ENCODE measurements around the gene GFPT2.

The GFPT2 gene

GRCh38 chr5:180350711-180351465, 2.2 kb downstream of the GFPT2 start:
- DNase-seq (ENCODE audit: low spot score), result no peak

- no peak for DNase-seq (ENCODE audit: low spot score)
Observed at GRCh38 chr5:180350296-180350695, 2.8 kb downstream of the GFPT2 start.

DNA sequence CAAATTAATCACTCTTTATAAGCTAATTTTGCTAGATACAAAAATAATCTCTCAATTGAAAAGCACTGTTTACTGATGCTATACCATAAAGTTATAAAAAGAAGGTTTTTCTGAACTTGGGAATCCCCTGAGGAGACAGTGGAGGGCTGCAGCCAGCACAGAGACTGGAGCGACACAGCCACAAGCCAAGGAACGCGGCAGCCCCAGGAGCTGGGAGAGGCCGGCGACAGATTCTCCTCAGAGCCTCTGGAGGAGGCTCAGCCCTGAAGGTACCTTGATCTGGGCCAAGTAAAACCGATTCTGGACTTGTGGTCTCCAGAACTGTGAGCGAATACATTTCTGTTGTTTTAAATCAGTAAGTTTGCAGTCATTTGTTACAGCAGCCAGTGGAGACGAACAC, 3.7 kb downstream of the GFPT2 start:
- DNase-seq (ENCODE audit: low spot score), result no peak

DNA sequence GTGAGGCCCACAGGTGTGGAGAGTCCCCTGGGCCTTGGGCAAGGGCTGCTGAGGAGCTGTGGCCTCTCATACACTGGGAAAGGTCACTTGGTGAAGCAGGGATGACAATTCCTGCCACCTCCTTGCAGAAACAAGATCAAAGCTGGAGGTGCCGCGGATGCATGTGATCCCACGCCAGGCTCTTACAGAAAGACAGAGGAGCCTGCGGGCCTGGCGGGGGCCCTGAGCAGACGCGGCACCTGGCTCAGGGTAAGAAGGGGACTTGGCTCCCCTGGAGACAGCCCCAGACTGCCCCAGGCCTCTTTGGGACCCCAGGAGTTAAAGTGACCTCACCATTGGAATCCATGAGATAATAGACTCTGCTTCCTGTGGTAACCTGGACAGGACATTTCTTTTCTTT, 4.8 kb downstream of the GFPT2 start:
- DNase-seq (ENCODE audit: low spot score), result no peak

DNA sequence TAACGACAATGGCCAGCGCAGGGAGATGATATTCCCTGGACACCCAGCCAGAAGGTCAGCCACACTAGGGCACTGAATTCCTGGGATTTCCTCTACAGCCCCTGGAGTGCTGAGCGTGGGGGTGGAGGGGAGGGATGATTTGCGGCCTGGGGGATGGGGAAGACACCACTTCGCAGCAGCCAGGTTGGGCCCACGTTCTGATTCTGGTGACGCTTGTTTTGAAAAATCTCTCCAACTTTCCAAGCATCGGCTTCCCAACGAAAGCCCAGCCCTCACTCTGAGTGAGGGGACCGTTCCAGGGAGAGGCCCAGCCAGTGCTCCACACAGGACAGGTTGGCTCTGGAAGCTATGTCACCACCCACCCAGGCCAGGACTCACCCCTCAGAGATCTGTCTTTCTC, 5.4 kb downstream of the GFPT2 start:
- DNase-seq (ENCODE audit: low spot score), result no peak

DNA sequence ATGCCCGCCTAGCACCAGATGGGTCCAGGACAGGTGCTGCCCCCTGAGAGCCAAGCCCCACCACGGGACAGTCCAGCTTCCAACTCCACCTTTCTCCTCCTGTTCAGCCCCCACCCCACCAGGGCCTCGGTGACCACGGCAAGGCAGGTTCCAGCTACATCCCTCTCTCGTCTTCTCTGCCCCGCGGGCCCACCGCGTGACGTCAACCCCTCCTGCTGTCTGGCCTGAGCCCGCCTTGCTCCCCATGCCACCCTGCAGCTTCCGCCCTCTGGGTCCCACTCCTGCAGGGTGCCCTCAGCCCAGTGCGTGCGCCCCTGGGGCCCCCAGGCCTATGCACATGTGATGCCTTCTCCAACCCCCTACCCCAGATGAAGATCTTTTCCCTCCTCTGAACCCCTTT, 6.8 kb downstream of the GFPT2 start:
- no peak for DNase-seq (ENCODE audit: low spot score)

GRCh38 chr5:180345781-180346180, 7.4 kb downstream of the GFPT2 start:
- no peak for DNase-seq (ENCODE audit: low spot score)

GRCh38 chr5:180345186-180345585, 8.0 kb downstream of the GFPT2 start:
- DNase-seq (ENCODE audit: low spot score), result no peak

- DNase-seq (ENCODE audit: low spot score), result no peak
Observed at GRCh38 chr5:180344696-180344999, 8.5 kb downstream of the GFPT2 start.

DNA sequence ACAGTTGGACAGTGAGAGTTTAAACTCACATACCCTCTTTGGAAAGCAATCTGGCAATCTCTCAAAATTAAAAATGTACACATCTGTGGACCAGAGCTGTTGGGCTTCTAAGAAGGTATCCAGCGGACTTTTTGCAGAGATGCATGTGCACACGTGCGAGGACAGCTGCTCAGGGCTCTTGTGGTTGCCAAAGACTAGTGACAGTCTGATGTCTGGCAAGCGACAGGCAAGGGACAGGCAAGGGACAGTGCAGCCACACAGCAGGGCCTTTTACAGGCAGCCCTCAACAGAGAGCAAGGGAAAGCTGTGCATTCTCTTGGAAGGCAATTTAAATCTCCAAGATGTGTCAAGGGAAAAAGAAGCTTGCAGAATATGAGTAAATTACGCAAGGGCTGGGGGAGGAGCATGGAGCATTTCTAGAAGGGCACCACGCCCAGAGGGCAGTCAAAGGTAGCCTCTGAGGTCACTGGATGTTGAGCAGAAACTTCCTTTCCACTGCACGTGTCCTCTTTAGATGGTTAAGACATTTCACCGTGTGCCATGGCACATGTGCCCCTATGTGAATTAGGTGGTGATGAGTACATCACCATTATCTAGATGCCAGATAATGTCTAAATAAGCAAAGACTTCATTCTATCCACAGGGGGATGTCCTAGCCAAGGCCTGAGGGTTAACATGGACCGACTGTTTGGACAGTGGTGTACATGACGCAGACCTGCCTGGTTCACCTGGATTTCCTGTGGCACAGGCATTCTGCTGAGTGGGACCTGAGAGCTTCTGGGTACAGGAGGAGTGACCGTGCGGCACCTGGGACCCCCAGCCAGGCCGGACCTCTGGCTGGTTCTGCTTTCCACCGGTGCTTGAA, 9.1 kb downstream of the GFPT2 start:
- no peak for DNase-seq (ENCODE audit: low spot score)

DNA sequence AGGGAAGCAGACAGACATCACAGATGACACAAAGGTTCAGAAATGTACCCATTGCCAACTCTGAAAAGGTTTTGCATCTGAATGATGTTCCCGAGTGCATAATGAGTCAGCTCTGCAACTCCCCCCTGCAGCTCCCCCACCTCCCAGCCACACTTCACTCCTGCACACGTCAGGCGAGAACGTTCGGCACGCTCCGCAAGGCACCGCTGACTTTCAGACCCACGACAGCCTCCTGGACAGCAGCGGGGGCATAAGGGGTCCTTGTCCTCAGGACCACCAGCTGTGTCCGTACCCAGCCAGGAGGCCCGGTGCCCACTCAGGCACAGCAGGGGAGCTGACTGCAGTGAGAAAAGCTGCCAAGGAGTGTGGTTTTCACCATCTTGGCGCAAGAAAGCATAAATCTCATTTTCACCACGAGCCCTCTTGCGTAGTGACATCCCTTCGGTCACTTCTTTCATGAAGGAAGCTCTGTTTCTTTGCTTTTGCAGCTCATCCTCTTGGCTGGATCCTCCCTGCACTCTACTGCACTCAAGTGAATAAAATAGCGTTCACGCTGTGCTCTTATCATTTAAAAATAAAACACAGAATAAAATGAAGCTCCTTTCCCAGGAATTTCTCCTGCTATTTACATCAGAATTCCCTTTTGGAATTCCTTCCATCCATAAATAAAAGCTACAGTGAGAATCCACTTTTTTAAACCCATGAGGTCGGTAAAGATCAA, 9.9 kb downstream of the GFPT2 start:
- DNase-seq (ENCODE audit: low spot score), result no peak

GRCh38 chr5:180341595-180341994, 11.5 kb downstream of the GFPT2 start:
- no peak for DNase-seq (ENCODE audit: low spot score)

- DNase-seq (ENCODE audit: low spot score), result no peak
Observed at GRCh38 chr5:180340856-180341255, 12.3 kb downstream of the GFPT2 start.

DNA sequence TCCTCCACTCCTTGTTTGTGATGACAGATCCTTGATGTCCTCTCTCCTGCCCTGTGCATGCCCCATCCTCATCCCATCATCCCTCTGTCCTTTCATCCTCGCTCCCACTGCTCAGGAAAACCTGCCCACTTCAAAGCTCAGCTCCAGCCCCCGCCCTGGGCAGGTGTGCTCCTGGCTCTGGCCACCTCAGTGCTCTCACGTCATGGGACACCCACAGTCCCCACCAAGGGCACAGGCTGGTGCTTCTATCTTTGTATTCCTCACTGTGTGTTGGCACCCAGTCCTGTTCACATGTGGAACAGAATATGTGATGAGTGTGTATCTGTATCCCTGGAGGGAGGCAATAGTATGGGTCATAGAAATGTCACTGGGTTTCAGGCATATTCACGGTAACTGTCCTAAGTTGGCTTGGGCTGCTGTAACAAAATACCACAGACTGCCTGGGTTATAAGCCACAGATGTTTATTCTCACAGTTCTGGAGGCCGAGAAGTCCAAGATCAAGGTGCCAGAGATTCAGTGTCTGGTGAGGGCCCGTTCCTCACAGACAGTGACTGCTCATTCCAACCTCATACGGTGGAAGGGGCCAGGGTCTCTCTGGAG, 13.5 kb downstream of the GFPT2 start:
- DNase-seq (ENCODE audit: low spot score), result no peak

DNA sequence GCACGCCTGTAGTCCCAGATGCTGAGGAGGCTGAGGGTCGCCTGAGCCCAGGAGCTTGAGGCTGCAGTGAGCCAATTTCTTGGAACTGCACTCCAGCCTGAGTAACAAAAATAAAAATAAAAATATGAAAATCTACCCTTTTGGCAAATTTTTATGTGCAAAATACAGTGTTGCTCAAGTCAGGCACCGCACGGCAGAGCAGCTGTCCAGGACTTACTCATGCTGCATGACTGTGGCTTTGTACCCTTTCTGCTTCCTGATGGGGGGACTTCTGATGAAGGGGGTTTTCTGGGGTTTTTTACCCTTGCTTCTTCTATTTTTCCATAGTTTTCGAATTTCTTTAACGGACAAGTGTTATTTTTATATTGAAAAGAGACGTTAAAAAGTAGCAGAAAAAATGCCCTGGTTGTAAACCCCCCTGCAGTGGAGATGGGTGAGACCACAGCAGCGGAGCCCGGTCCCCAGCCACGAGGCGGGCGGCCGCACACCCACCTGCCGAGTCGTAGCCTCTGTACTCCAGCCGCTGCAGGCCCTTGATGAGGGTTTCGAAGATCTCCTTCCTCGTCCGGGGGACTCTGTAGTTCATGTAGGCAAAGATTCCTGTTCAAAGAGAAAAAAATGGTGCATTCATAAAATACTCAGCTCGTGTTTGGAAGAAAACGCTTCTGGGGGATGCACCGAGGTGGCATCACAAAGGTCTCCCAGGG, 15.0 kb downstream of the GFPT2 start:
- no peak for DNase-seq (ENCODE audit: low spot score)

GRCh38 chr5:180336234-180337020, 16.7 kb downstream of the GFPT2 start:
- DNase-seq (ENCODE audit: low spot score), result no peak

GRCh38 chr5:180335614-180336233, 17.4 kb downstream of the GFPT2 start:
- no peak for DNase-seq (ENCODE audit: low spot score)

DNA sequence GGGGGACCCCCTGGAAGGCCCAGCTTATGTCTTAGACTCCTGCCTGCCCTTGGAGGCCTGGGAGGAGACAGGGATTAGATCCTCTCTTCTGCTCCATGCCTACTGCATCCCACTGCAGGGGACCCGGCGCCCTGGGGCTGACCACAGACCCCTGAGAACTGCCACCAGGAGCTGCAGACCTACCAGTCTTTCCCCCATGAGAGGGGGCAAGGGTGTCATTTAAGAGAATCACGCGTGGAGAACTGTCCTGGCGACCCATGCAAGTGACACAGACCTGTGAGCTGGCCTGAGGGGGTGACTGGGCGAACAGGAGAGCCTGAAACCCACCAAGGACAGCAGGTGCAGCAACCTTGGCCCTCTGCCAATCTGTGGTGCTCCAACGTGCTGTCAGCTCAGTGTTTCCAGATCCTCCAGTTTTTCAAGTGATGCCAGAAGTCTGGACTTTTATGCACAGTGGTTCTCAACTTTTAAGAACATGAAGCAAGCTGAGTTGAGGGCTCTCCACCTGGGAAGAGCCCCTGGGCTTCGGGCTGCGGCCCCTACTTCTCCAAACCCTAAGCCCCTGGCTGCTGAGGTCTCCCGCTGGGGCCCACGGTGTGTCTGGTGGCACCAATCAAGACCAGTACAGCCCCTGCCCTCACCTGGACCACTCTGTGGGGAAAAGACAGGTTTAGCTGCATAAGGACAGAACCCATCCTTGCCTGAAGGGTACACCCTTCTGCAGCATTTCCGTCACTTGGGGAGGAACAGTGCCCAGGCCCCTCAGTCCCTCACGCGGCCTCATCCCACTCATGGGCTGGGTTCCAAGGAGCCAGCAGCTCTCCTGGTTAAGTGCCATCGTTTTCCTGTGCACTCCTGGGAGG, 18.2 kb downstream of the GFPT2 start:
- DNase-seq (ENCODE audit: low spot score), result no peak

- DNase-seq (ENCODE audit: low spot score), result no peak
Observed at GRCh38 chr5:180334176-180334575, 19.0 kb downstream of the GFPT2 start.

DNA sequence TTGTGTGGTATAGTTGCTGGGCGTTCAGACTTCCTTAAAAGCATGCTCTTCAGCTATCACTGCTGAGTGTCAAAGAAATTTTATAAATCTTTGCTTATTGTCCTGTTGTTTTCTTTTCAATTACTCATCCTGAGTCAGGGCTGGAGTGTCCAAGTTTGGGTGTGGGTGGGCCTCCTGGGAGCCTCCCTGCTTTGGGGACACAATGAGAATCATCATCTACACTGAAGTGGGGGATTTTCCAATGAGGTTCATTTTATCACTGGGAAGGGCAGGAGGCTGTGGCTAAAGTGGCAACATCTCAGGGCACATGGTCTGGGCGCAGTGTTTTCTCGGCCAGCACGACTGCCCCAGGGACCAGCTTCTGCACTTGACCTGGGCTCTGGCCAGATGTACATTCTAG, 19.5 kb downstream of the GFPT2 start:
- DNase-seq (ENCODE audit: low spot score), result no peak
